Loucy (cell line): ENCODE measurements around the gene PRSS21.

Experiments used
- H2AFZ ChIP-seq: fragments of 200-600 bp; sonication (generic); 2 replicates; pipeline ENCODE4 v1.6.0; 2016; ENCODE audit warnings: antibody characterized with exemption, mild to moderate bottlenecking, low read length, moderate library complexity
- H3F3A ChIP-seq: fragments of 200-600 bp; 2 replicates; pipeline ENCODE4 v1.6.0; 2016; ENCODE audit warnings: antibody characterized with exemption, low read depth, mild to moderate bottlenecking
- H3K27me3 ChIP-seq: fragments of 200-600 bp; sonication (generic); 2 replicates; pipeline ENCODE4 v1.6.1; 2014; ENCODE audit warnings: low read length, mild to moderate bottlenecking; ENCODE audit not compliant: insufficient read depth, poor library complexity, severe bottlenecking
- H3K36me3 ChIP-seq: fragments of 200-600 bp; sonication (generic); 2 replicates; pipeline ENCODE4 v1.6.1; 2016; ENCODE audit warnings: low read length; ENCODE audit not compliant: insufficient read depth
- H3K4me1 ChIP-seq: fragments of 200-600 bp; sonication (generic); 2 replicates; pipeline ENCODE4 v1.5.1; 2014; ENCODE audit warnings: low read length, mild to moderate bottlenecking; ENCODE audit not compliant: insufficient read depth, poor library complexity, severe bottlenecking
- H3K4me2 ChIP-seq: fragments of 200-600 bp; sonication (generic); 2 replicates; pipeline ENCODE4 v1.6.0; 2014; ENCODE audit warnings: antibody characterized with exemption, low read length, low read depth, mild to moderate bottlenecking; ENCODE audit not compliant: poor library complexity, severe bottlenecking
- H3K4me3 ChIP-seq: fragments of 200-600 bp; sonication (generic); 2 replicates; pipeline ENCODE4 v1.5.1; 2014; ENCODE audit warnings: low read length, mild to moderate bottlenecking, mixed read lengths; ENCODE audit not compliant: poor library complexity, severe bottlenecking
- H3K79me2 ChIP-seq: fragments of 200-600 bp; sonication (generic); 2 replicates; pipeline ENCODE4 v1.6.1; 2014; ENCODE audit warnings: low read length; ENCODE audit not compliant: insufficient read depth
- H3K9ac ChIP-seq: fragments of 200-600 bp; sonication (generic); 2 replicates; pipeline ENCODE4 v1.6.0; 2014; ENCODE audit warnings: mild to moderate bottlenecking, low read depth, low read length, moderate library complexity; ENCODE audit not compliant: poor library complexity, severe bottlenecking
- H3K9me2 ChIP-seq: fragments of 200-600 bp; sonication (generic); replicated peaks from 2 replicates; pipeline ENCODE4 v1.6.1; 2016; ENCODE audit warnings: low read depth, low read length, mixed read lengths
- H3K9me3 ChIP-seq: fragments of 200-600 bp; sonication (generic); 2 replicates; pipeline ENCODE4 v1.6.1; 2014; ENCODE audit warnings: mild to moderate bottlenecking, antibody characterized with exemption, low read length, low read depth; ENCODE audit not compliant: insufficient read depth
- H4K20me1 ChIP-seq: fragments of 200-600 bp; sonication (generic); 2 replicates; pipeline ENCODE4 v1.6.0; 2014; ENCODE audit warnings: antibody characterized with exemption, low read length, mild to moderate bottlenecking; ENCODE audit not compliant: insufficient read depth, poor library complexity, severe bottlenecking
- CTCF ChIP-seq: fragments of 200-600 bp; sonication (generic); conservative IDR thresholded peaks from 2 replicates; pipeline ENCODE4 v1.5.1; 2014; ENCODE audit warnings: mild to moderate bottlenecking, antibody characterized with exemption, low read length
- EZH2phosphoT487 ChIP-seq: fragments of 200-600 bp; IDR thresholded peaks from 2 replicates; pipeline ENCODE4 v1.6.1; 2018; ENCODE audit warnings: antibody characterized with exemption, mild to moderate bottlenecking, moderate library complexity, borderline replicate concordance

PRSS21 gene

GRCh38 chr16:2828876-2829430 is 11.9 kb downstream of the PRSS21 start:
- no peak for TF ChIP-seq EZH2phosphoT487
- no peak for TF ChIP-seq CTCF
- no peaks in the 10 kb centered on the region for H3F3A ChIP-seq
- H3K9ac ChIP-seq = no peak overlapping the region
- H3K36me3 ChIP-seq = no peaks in the 10 kb centered on the region
- no peak overlapping the region for H3K4me2 ChIP-seq
- H4K20me1 ChIP-seq = no peaks in the 10 kb centered on the region
- no peaks in the 10 kb centered on the region for H3K27me3 ChIP-seq
- H2AFZ ChIP-seq = no peak overlapping the region
- no peaks in the 10 kb centered on the region for H3K9me3 ChIP-seq
- H3K4me3 ChIP-seq = no peak overlapping the region
- H3K9me2 ChIP-seq = no peaks in the 10 kb centered on the region
- H3K79me2 ChIP-seq = no peaks in the 10 kb centered on the region
- no peaks in the 10 kb centered on the region for H3K4me1 ChIP-seq

- Histone ChIP-seq H2AFZ (no peak within 1 kb of the TSS), H4K20me1 (no peaks in the 10 kb centered on the region), H3K9me3 (no peaks in the 10 kb centered on the region), H3K4me2 (no peak within 1 kb of the TSS), H3K9ac (no peak within 1 kb of the TSS), H3K4me3 (no peak within 1 kb of the TSS), H3F3A (no peaks in the 10 kb centered on the region), H3K27me3 (no peaks in the 10 kb centered on the region), H3K79me2 (no peaks in the 10 kb centered on the region), H3K36me3 (no peaks in the 10 kb centered on the region), H3K4me1 (no peaks in the 10 kb centered on the region), H3K9me2 (no peaks in the 10 kb centered on the region)
- TF ChIP-seq CTCF (no peak), EZH2phosphoT487 (no peak)
Measured at GRCh38 chr16:2829501-2830354, 12.7 kb downstream of the PRSS21 start, which contains the start of gene ZG16B. Gene ZG16B (plus strand): TSS chr16:2830303. CDS start chr16:2830442, 139 bp downstream.

- Histone ChIP-seq H3K4me2 (no peak overlapping the region), H3K27me3 (no peaks in the 10 kb centered on the region), H3K9me2 (no peaks in the 10 kb centered on the region), H3K9ac (no peak overlapping the region), H3K9me3 (no peaks in the 10 kb centered on the region), H3K4me1 (no peaks in the 10 kb centered on the region), H2AFZ (no peak overlapping the region), H3F3A (no peaks in the 10 kb centered on the region), H4K20me1 (no peaks in the 10 kb centered on the region), H3K36me3 (no peaks in the 10 kb centered on the region), H3K4me3 (no peak overlapping the region), H3K79me2 (no peaks in the 10 kb centered on the region)
- no peak for TF ChIP-seq CTCF
- no peak for TF ChIP-seq EZH2phosphoT487
Measured at GRCh38 chr16:2830355-2830695, 13.3 kb downstream of the PRSS21 start.
